GM18526 (cell line): ENCODE measurements around the gene HOXD12.

ENCODE experiments used
- POLR2A ChIP-seq: IDR thresholded peaks from 3 replicates; pipeline ENCODE4 v1.6.1; 2011; ENCODE audit not compliant: insufficient read length; ENCODE audit errors: extremely low read depth

The HOXD12 gene

DNA sequence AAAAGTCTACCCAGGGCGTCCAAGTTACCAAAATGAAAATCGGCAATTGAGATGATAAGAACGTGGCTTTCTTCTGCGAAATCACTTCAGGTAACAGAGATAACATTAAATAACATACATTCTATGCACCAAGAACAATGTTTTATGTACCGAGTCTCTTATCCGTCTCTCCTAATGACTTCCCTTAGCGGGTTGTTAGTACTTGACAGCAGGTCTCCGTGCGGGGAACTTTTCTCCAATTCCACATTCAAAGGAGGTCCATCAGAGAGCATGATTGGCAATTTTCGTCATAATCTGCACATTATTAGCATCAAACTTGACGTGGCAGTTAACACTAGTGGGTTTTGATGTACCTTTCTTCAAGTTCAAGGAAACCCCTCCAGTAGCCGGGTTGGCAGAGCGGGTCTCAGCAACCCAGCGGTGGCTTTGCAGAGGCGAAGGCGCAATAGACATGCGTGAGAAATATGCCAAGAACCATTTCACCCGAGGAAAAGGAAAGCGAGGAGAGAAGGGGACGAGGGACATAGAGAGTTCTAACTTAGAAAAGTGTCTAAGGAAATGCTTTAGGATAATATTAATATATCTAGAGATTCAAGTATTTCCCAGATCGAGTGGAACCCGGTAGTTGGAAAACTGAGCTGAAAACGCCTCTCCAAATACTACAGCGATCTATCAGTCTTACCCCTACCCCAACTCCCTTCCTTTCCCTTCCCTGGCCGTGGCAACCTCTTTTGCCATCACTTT lies 20.9 kb upstream of the HOXD12 start:
- TF ChIP-seq POLR2A, result no peak

DNA sequence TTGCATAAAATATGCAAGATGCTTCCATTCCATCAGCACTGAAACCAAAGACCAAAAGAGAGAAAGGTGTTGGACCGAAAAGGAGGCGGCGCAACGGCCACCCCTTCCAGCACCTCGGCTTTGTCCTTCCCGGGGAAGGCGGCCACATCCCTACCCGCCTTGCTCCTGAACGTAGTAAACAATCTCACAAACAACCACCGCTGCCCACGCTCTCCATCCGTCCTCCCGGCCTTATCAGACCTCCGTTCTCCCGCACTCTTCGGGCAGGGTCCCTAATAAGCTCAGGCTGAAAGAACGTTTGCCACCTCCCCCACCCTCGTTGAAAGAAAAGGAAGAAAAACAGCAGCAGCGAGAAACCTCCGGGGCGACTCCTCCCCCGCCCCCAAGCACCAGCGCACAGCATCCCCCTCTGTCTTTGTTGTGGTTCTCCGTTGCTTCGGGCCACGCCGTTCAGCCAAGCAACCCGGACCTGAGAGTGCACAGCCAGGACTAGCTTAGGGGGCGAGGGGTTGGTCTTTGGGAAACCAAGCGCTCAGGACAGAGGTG lies 20.2 kb upstream of the HOXD12 start:
- TF ChIP-seq POLR2A, result no peak

DNA sequence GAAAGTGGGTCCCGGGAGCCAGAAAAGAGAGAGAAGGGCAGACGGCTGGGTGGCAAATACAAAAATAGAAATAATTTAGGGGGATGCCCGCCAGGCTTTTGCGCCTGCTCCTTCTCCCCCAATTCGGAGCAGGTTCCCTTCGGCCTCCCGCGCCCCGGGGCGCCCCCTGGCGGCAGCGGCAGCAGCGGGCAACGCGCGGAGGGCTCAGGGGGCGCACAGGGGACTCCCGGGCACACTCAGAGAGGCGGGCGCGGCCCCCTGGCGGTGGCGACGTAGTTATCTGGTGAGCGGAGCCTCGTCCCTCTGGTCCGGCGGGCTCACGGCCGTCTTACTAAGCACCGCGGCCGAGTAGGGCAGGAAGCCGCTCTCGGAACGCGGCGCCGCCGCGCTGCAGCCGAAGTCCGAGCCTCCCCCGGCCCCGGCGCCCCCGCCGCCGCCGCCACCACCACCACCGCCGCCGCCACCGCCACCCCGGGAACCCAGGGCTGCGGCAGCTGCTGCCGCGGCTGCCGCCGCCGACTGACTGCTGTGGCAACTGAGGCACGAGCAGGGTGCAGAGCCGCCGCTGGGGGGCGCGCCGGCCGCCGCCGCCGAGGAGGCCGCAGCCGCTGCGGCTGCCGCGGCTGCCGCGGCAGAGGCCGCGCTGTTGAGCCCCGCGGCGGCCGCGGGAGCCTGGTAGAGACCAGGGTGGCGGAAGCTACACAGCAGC lies 19.6 kb upstream of the HOXD12 start:
- no peak for TF ChIP-seq POLR2A

DNA sequence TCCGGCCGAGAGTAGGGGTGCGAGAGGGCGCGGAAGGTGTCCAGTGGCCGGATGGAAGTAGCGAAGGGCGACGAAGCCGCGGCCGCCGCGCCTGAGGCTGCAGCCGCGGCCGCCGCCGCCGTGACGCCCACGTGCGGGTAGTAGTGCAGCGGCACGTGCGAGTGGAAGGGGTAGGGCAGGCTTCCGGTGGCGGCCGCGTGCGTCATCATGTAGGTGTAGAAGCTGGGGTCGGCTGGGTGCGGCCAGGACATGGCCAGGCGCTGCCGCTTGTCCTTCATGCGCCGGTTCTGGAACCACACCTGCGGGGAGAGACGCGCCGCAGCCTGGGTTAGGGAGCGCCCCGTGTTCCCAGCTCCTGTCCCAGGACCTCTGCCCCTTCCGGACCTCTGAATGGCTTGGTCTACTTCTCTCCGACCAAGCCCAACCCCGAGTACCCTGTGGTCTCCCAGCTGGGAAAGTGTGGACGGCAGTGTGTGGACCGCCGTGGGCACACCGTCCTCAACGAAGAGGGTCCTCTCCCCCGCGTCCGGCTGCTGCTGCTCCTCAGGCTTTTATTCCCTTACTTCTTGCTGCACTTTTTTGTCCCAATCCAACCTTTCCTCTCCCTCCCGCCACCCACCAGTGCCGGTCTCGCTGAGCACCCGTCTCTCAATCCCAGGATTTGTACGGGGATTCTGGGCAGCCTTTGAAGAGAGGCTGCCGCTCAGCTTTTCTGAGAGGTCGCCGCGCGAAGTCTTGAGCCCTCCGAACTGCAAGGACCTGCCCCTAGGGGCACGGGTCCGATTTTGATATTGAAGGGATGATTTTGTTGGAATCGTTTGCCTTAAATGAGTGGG lies 18.8 kb upstream of the HOXD12 start:
- no peak for TF ChIP-seq POLR2A

DNA sequence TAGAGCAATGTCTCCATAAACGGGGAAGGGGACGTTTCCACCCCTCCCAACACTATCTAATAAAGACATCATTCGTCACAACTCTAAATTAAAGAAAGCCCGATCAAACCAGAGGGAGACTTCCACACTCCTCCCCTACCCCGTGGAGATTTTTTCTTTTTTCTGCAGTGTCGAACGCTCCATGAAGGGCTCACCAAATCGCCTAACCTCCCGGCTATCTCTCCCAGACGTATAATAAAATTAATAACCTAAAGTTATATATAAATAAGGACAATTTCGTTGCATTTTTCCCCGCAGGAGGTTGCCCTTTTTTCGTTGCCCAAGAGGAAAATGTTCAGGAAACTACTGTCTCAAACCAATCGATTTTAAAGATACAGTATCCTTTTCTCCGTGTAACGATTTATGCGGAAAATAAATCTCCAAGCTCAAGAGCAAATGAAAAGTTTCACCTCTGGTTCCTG lies 18.2 kb upstream of the HOXD12 start:
- TF ChIP-seq POLR2A, result no peak

DNA sequence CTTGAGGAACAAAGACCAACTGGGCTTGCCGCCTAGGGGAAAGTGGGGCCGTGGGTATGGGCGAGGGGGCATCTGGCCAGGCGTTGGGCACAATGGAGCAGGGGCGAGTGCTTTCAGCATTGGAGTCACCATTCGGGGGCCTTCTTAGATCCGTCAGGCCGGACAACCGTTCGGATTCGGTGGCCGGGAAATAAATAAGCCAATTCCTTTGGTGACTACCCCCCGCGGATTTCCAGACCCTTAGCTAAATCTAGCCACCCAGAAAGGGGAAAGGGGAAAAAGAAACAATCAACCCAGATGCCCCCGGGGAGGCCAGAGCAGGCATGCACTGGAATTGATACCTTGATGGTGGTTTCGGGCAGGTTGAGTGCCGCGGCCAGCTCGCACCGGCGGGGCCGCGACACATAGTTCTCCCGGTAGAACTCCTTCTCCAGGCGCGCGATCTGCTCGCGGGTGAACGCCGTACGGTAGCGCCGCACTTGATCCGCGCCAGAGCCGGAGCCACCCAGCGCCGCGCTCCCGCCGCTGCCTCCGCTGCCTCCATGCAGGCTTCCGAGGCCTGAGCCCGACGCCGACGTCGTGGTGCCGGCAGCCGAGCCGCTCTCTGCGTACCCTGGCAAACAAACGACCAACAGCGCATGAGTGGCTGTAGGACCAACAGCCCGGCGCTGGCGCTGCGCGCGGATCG lies 17.6 kb upstream of the HOXD12 start:
- no peak for TF ChIP-seq POLR2A

DNA sequence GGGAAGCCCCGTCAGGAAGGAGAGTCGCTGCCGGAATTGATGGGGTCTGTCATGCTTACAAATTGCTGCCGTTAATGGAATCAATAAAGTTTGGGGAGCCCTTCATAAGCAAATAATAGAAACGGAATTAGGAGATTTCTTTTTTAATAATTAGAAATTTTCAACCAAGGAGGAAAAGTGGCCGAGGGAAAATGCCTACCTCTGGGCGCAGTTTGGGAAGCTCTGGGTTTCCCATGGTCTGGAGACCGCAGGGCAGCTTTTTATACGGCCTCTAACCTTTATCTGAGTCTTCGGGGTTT lies 17.1 kb upstream of the HOXD12 start:
- no peak for TF ChIP-seq POLR2A

DNA sequence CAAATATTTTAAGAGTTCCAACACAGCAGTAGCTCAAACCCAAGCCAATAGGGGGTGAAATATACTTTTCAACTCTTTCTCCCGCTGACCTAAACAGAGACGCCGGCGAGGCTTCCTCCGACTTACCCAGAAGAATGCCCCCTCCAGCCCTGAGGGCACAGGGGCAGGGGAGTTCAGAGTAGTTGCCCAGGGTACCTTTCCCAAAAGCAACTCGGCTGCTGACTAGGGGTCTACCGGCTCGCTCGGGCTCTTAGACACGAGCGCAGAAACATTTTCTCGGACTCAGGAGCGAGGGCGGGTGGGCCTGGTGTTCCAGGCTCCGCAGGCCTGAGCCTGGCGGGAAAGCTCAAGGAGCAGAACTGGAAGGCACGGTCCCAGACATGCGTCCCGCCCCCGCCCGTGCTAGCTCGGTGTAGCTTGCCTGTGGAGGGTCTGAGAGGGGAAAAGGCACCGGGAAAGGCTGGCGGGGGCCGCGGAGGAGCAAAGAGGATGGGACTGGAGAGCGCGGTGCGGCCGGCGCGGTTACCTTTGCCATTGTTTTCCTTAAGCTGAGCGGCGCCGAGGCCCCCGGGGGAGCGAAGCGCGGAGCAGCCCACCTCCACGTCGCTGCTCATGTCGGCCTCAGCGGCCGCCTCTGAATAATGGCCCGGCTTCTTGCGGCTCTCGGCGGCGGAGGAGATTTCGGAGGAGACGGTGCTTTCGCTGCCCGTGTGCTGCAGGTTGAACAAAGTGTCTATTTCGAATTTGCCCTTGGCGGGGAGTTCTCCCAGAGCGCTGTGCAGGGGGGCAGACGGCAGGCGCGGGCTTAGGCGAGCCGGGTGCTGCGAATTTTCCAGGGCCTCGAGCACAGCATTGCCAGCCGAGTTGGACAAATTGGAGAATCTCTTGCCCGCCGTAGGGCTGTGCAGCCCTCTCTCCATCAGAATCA lies 16.5 kb upstream of the HOXD12 start:
- no peak for TF ChIP-seq POLR2A

DNA sequence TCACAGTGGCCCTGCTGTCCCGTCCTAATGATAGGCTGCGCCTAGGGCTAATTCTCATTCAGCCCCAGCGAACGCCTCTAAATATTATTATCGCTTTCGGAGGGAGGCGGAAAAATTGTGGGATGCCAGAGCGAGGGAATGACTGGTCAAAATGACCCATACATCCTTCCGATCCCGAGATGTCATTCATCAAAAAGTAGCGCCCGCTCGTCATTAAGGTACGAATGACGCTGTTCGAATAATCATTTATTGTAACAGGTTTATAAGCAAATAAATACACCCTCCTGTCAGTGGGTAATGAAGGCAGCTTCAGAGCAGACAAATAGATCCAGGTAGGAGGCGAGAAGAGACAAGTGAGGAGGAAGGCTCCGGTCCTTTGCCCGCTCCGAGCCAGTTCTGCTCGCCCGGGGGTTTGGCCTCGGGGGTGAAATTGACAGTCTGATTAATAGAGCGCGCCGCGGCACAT lies 15.8 kb upstream of the HOXD12 start, which contains the start of gene EVX2:
EVX2 (minus strand) TSS at position 167 of the 466 bp plus-strand sequence. CDS start 186 bp downstream, outside the sequence.
- TF ChIP-seq POLR2A, result no peak

DNA sequence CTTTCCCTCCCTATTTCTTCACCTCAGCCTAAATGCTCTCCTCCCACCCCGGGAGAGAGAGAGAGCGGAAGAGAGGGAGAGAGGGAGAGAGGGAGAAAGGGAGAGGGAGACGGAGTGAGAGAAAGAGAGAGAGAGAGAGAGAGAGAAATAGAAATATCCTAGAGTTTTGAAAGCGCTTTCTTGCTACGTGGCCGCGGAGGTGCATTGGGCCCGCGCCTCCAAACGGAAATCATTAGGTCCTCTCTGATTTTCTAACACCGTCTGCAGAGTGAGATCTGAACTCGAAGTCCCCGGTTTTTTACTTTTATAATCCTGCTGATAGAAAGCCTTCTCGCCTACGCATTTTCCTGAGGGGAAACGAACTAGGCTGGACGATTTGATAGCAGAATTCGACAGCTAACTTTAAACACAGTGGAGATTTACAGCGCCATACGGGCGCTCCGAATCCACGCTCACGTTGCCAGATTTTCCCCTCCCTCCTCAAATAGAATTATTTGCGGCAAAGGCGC lies 14.9 kb upstream of the HOXD12 start:
- no peak for TF ChIP-seq POLR2A

DNA sequence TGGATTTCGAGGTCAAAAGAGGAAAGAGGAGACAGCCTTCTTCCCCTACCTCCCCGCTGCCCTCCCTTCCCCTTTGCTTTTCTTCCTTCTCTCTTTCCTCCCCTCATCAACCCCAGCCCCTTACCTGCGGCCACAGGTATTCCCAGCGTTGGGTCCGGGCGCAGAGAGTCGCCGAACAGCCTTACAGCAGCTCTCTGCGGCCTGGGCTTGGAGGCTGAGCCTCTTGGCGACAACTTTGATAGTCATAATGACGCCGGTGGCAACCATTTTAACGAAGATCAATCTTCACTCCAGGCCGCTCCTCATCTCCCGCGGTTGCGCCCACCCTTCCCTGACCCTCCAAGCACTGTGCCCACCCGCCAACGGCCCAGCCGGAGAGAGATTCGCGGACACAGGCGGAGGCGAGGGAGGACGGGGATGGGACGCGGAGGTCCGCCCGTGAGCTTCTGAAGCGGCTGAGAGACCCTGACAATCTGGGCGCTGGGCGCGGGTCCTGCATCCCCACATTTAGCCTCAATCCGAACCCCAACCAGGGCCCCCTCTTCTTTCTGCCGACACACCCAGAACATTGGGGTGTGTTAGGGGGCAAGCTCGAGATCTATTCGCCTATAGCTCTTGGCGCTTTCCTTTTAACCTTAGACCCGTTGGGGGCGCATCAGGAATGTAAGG lies 14.3 kb upstream of the HOXD12 start:
- TF ChIP-seq POLR2A, result no peak

DNA sequence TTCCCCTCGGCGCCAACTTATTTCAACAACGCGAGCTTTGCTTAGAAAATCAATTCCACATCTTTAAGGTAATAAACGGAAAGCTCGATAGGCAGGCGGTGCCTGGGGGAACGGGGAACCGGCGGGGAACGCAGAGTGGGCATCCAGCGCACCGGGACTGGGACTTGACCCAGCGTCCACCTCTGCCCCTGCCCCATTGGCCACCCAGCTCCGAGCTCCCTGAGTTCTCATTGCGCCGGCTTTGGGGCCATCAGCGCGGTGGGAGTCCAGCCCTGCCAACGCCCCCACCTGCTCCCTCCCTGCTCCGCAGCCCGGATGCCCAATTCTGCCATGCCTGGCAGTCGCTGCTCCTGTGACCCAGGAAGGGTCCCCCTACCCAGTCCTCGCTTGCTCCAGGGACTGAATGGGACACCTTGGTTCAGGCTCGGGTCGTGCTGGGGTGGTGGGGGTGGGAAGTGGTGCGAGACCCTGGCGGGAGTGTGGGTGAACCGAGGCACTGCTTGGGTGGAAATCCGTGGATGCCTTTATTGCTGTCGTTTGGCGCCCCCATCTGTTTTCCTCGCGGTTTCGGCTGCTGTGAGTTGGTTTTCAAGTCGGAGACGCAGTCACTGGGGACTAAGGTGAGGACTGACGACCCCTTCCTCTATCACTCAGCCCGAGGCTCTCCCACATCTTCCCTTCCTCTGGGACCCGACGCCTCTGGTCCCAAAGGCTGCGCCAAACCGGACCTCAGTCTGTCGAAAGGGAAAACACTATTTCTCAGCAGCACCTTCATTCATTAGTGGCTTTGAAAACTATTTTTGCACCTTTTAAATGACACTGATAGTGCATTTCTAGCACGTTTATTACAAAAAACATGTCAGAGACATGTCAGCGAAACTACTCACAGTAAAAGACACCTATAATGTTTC lies 13.5 kb upstream of the HOXD12 start:
- TF ChIP-seq POLR2A, result no peak

DNA sequence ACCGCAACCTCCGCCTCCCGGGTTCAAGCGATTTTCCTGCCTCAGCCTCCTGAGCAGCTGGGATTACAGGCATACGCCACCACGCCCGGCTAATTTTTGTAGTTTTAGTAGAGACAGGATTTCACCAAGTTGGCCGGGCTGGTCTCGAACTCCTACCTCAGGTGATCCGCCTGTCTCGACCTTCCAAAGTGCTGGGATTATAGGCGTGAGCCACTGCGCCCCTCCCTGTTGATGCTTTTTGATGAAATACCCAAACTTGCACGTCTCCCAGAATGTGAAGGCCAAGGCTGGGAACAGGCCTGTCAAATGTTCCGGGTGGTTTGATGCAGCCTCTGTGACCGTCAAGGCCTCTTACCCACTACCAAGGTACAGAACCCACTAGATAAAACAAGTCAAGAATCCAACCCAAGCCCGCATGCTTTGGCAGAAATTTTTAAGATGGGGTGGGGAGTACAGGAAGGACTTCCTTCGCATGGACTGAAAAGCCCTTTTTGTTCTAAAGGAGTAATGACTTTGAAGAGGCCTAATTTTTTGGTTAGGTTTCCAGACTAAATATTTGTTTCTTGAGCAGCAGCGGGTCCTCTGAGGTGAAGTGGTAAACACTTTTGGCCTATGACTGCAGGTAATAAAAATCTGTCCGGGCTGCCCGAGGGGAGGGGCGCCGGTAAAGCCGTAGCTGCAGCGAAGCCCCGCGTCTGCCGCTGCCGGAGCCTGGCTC lies 12.1 kb upstream of the HOXD12 start:
- TF ChIP-seq POLR2A, result no peak
